ENCODE results near the gene ULK2.

DNA sequence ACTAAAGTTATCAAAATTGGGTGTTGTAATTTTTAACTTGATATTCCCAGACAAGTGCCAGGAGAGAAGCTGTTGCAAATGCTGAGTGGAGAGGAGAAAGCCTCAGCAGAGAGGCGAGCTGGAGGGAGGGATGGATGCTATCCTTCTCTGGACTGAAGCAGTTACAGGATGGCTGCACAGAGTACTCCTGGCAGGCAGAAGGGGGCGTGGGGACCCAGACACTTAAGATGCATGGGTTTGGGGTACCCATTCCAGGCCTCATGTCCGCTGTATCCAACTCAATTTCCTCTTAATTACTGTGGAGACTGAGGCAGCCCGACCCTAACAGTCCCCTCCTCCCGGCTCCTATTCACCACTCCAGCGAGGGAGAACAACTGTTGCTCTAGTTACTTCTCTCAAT is 94.2 kb downstream of the ULK2 start:
- TF ChIP-seq, protein P1, sequence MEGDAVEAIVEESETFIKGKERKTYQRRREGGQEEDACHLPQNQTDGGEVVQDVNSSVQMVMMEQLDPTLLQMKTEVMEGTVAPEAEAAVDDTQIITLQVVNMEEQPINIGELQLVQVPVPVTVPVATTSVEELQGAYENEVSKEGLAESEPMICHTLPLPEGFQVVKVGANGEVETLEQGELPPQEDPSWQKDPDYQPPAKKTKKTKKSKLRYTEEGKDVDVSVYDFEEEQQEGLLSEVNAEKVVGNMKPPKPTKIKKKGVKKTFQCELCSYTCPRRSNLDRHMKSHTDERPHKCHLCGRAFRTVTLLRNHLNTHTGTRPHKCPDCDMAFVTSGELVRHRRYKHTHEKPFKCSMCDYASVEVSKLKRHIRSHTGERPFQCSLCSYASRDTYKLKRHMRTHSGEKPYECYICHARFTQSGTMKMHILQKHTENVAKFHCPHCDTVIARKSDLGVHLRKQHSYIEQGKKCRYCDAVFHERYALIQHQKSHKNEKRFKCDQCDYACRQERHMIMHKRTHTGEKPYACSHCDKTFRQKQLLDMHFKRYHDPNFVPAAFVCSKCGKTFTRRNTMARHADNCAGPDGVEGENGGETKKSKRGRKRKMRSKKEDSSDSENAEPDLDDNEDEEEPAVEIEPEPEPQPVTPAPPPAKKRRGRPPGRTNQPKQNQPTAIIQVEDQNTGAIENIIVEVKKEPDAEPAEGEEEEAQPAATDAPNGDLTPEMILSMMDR (IDR thresholded peaks at IDR 0.05), result no peak
- no peak for TF ChIP-seq POLR2A (IDR thresholded peaks at IDR 0.05)

Data from uterus (tissue), 2 donors.